Upper lobe of left lung (tissue), 4 donors: ENCODE data around the gene MANEAL.

ENCODE experiments used
- POLR2A ChIP-seq, 4 donors: fragments of 450-650 bp; IDR thresholded peaks; one replicate each; pipeline ENCODE4 v1.5.1; 2016 to 2017; ENCODE audit warnings: antibody characterized with exemption in 4 of 4, mild to moderate bottlenecking in 2 of 4
- POLR2AphosphoS5 ChIP-seq, 2 donors: sonication (generic); formaldehyde crosslinking; IDR thresholded peaks; one replicate each; pipeline ENCODE4 v1.5.1; 2017; ENCODE audit warnings: antibody characterized with exemption in 2 of 2
- TF ChIP-seq, protein P1 (sequence below), 6 experiments: fragments of 450-650 bp in 4 of 6; fragments of 200-600 bp in 2 of 6; sonication (generic) in 2 of 6; IDR thresholded peaks; one replicate each; pipeline ENCODE4 v1.5.1; 2016 to 2019; ENCODE audit warnings: antibody characterized with exemption in 6 of 6

DNA sequence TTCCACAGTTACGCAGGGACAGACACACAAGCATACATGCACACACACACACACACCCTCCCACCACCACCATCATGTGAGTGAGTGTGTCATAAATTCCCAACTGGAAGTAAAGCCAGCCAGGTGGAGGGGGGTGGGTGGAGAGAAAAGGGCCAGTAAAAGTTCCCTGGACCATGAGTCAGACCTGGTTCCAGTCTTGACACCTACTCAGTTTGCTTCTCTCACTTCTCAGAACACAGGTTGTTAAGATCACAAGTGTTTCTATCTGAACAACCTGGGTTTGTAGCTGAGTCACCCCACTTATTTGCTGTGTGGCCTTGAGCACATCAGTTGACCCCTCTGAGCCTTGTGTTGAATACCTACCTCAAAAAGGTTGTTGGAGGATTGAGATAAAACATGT lies 38.4 kb upstream of the MANEAL start:
- TF ChIP-seq, protein P1, sequence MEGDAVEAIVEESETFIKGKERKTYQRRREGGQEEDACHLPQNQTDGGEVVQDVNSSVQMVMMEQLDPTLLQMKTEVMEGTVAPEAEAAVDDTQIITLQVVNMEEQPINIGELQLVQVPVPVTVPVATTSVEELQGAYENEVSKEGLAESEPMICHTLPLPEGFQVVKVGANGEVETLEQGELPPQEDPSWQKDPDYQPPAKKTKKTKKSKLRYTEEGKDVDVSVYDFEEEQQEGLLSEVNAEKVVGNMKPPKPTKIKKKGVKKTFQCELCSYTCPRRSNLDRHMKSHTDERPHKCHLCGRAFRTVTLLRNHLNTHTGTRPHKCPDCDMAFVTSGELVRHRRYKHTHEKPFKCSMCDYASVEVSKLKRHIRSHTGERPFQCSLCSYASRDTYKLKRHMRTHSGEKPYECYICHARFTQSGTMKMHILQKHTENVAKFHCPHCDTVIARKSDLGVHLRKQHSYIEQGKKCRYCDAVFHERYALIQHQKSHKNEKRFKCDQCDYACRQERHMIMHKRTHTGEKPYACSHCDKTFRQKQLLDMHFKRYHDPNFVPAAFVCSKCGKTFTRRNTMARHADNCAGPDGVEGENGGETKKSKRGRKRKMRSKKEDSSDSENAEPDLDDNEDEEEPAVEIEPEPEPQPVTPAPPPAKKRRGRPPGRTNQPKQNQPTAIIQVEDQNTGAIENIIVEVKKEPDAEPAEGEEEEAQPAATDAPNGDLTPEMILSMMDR (IDR thresholded peaks at IDR 0.05): no peak
- TF ChIP-seq POLR2A (IDR thresholded peaks at IDR 0.05) (no peak), POLR2AphosphoS5 (IDR thresholded peaks at IDR 0.05) (no peak)
